Measurements from ENCODE around the gene C11orf65.

Gene C11orf65

DNA sequence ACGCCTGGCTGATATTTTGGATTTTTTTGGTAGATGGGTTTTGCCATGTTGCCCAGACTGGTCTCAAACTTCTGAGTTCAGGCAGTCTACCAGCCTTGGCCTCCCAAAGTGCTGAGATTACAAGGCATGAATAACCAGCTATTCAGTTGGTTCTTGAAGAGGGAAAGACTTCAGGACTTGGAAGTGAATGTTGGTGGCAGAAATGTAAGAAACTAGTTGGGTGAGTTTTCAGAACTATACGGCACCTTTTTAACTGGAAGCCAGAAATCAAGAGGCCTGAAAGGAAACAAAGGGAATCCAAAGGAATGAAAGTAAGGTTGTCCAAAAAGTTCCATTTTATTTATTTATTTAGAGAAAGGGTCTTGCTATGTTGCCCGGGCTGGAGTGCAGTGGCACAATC lies 28.0 kb upstream of the C11orf65 start:
- DNase-seq (ENCODE audit: low read depth) = no peak
- TF ChIP-seq, protein P1, sequence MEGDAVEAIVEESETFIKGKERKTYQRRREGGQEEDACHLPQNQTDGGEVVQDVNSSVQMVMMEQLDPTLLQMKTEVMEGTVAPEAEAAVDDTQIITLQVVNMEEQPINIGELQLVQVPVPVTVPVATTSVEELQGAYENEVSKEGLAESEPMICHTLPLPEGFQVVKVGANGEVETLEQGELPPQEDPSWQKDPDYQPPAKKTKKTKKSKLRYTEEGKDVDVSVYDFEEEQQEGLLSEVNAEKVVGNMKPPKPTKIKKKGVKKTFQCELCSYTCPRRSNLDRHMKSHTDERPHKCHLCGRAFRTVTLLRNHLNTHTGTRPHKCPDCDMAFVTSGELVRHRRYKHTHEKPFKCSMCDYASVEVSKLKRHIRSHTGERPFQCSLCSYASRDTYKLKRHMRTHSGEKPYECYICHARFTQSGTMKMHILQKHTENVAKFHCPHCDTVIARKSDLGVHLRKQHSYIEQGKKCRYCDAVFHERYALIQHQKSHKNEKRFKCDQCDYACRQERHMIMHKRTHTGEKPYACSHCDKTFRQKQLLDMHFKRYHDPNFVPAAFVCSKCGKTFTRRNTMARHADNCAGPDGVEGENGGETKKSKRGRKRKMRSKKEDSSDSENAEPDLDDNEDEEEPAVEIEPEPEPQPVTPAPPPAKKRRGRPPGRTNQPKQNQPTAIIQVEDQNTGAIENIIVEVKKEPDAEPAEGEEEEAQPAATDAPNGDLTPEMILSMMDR (conservative IDR thresholded peaks at IDR 0.05; ENCODE audit: low read depth, low read length) = no peak
- no peak overlapping the region for H3K4me3 ChIP-seq (ENCODE audit: low read length)

DNA sequence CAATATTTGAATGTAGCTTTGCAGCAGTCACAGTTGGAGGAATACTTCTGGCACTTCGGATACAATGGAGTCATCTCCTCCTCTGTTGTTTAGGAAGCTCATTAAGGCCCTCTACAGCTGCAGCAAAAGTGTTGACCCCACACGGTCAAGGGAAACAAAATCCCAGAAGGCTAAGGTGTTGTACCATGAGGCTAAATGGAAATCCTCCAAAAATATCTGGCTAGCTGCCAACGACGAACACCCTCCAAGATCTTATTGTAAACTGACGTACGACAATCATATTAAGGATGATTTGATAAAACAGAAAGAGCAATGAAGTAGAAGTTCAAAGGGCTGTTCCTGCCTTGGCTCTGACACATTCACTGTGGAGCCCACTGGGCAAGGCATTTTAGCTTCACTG lies 26.9 kb upstream of the C11orf65 start:
- no peak for DNase-seq (ENCODE audit: low read depth)
- TF ChIP-seq, protein P1 (conservative IDR thresholded peaks at IDR 0.05; ENCODE audit: low read depth, low read length) = no peak
- H3K4me3 ChIP-seq (ENCODE audit: low read length) = no peak overlapping the region

DNA sequence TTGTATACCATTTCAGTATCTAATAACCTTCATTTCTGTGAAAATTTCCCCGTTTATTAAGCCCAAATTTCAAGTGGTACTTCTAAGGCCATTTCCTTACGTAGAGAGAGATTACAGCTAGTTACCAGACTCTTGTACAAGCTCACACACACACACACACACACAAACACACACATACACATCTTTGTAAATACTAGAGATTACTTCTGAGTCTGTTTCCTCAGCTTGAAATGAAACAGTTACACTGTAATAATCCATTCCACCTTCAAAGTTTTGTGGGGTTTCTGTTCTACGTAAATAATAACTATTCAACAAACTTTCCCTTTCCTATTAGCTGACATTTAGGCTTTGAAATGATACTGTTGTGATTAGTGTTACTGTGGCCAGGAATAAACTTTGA lies 24.6 kb upstream of the C11orf65 start:
- DNase-seq (ENCODE audit: low read depth) = no peak
- TF ChIP-seq, protein P1 (conservative IDR thresholded peaks at IDR 0.05; ENCODE audit: low read depth, low read length) = no peak
- no peak overlapping the region for H3K4me3 ChIP-seq (ENCODE audit: low read length)

DNA sequence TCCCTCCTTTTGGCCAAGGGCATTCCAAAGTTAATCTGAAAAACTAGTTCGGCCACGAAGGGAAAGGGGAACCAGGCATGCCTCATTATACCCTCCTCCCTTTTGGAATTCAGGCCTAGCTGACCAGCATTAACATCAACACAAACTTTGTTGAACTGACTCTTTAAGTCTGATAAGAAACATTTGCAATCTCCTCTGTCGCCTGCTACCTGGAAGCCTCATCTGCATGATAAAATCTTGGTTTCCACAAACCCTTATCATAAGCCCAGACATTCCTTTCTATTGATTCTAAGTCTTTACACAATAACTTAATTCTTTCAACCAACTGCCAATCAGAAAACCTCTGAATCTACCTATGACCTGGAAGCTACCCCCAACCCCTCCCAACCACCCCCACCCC lies 19.5 kb upstream of the C11orf65 start:
- no peak for DNase-seq (ENCODE audit: low read depth)
- H3K4me3 ChIP-seq (ENCODE audit: low read length) = no peak overlapping the region
- TF ChIP-seq, protein P1 (conservative IDR thresholded peaks at IDR 0.05; ENCODE audit: low read depth, low read length) = no peak

DNA sequence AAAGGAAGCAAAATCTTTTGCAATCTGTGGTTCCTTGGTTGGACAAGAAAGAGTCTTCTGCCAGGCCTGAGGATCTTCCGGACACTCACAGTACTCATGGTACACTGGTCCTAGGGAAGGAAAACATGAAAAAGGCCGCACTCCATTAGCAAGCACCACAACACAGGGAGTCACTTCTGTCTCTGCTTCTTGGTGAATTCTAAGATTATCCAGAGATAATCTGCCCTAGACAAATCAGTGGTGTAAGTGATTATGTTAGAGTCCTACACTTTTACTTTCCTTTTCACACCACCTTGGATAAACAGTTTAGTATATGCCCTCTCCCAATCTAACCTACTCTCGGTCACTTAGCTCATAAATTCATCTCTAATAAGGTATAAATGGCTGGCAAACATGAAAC lies 19.0 kb upstream of the C11orf65 start:
- DNase-seq (ENCODE audit: low read depth) = no peak
- no peak overlapping the region for H3K4me3 ChIP-seq (ENCODE audit: low read length)
- TF ChIP-seq, protein P1 (conservative IDR thresholded peaks at IDR 0.05; ENCODE audit: low read depth, low read length) = no peak

DNA sequence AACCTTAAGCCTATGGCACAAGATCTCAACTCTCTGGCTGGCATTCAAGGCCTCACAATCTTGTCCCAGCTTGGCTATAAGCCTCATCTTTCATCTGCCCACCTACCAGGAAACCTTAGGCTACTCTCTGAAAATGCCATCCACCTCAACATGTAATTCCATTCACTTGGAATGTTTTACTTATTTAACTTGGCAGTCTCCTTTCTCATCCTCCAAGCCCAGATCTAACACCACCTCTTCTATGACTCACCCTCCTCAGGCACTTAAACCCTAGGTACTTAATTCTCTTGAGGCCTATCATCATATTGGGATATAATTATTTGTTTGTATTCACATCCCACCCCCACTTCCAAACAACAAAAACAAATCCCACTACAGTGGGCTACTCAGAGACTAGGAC lies 15.8 kb upstream of the C11orf65 start:
- DNase-seq (ENCODE audit: low read depth) = no peak
- TF ChIP-seq, protein P1 (conservative IDR thresholded peaks at IDR 0.05; ENCODE audit: low read depth, low read length) = no peak

DNA sequence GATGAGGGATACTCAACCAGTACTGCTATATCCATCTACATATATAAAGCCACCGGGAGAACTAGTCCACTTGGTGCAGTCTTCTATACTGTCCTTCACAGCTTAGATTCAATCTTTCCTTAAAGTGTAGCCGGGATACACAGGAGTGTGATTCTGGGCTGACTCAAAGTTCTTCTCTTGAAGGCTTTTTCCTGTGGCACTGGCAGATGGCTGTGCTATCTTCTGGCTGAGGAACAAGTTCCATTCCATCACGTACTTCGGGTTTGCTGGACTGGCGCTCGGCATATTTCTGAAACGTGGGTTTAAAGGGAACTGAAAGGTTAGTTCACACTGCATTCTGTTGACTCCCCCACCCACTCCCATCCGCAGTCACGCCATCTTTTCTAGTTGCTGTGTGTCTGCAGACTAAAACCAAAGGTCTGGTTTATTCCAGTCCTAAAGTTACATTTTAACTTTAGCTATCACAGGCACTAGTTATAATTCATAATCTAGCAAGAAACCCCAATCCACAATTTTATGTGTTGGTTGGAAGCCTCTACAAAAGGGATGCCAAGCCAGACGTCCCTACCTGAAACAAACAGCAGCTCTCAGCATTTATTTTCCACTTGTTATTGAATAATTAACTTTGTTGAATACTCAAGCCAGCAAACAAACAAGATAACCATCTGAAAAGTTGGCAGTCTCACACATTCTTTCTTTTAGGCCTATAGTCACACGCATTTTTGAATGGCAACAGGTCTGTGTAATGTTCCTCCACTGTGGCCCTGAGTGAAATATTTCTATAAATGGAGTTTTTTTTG lies 7.5 kb upstream of the C11orf65 start:
- DNase-seq (ENCODE audit: low read depth) = no peak
- no peak overlapping the region for H3K4me3 ChIP-seq (ENCODE audit: low read length)
- TF ChIP-seq, protein P1 (conservative IDR thresholded peaks at IDR 0.05; ENCODE audit: low read depth, low read length) = no peak

More for the DNA sequence above, 15.8 kb upstream of the C11orf65 start:
- no peak overlapping the region for H3K4me3 ChIP-seq (ENCODE audit: low read length)
